H1 (cell line): ENCODE measurements around the gene NBEA. TPM values are rescaled to one million over a fixed set of nuclear protein-coding genes. Genes with fewer than 3 reads are reported as not detected.

ENCODE experiments used
- CTCF ChIA-PET: fragments of 300-600 bp; sonication (Branson Sonifier 250); formaldehyde crosslinking; loops from one replicate; lab custom pipeline; 2021; ENCODE audit not compliant: partially characterized antibody; lab: Charles Lee
- POLR2A ChIA-PET: fragments of 300-600 bp; sonication (Branson Sonifier 250); formaldehyde crosslinking; loops from one replicate; lab custom pipeline; 2021; ENCODE audit warnings: inconsistent platforms; ENCODE audit not compliant: partially characterized antibody; lab: Charles Lee
- DNase-seq, 2 experiments: peaks; one replicate each; pipeline versions ENCODE4 v3.0.0 to v3.0.0-alpha.2; 2010 to 2022; ENCODE audit warnings: low spot score in 2 of 2, low read depth in 1 of 2, mixed read lengths in 1 of 2
- FAIRE-seq: peaks from 2 replicates; lab custom pipeline; 2011; peaks lifted over from hg19 to GRCh38; lab: Jason Lieb, UNC
- H2AFZ ChIP-seq: 2 replicates; pipeline ENCODE4 v1.8.1; 2012; ENCODE audit warnings: low read length, inconsistent platforms
- H2AK5ac ChIP-seq: 2 replicates; pipeline ENCODE4 v1.6.1; 2013; ENCODE audit warnings: low read depth, low read length
- H2BK120ac ChIP-seq: replicated peaks from 2 replicates; pipeline ENCODE3; 2013; ENCODE audit warnings: low read depth, low read length, inconsistent platforms
- H2BK12ac ChIP-seq: 2 replicates; pipeline ENCODE4 v1.6.1; 2013; ENCODE audit warnings: low read depth, low read length
- H2BK15ac ChIP-seq: 2 replicates; pipeline ENCODE4 v1.6.1; 2013; ENCODE audit warnings: low read length
- H2BK20ac ChIP-seq: 2 replicates; pipeline ENCODE4 v1.6.1; 2013; ENCODE audit warnings: low read length
- H2BK5ac ChIP-seq: 2 replicates; pipeline ENCODE4 v1.6.1; 2013; ENCODE audit warnings: low read depth, low read length
- H3K14ac ChIP-seq: 2 replicates; pipeline ENCODE4 v1.6.1; 2013; ENCODE audit warnings: inconsistent platforms; ENCODE audit not compliant: insufficient read length
- H3K18ac ChIP-seq: 2 replicates; pipeline ENCODE4 v1.6.1; 2013; ENCODE audit warnings: low read length; ENCODE audit errors: extremely low read depth
- H3K23ac ChIP-seq: 2 replicates; pipeline ENCODE4 v1.6.1; 2013; ENCODE audit warnings: inconsistent platforms; ENCODE audit not compliant: insufficient read length
- H3K23me2 ChIP-seq: 2 replicates; pipeline ENCODE4 v1.6.1; 2013; ENCODE audit warnings: low read depth, low read length
- H3K27ac ChIP-seq: 2 replicates; pipeline ENCODE4 v1.6.1; 2011; ENCODE audit warnings: low read depth, low read length, inconsistent platforms
- H3K27me3 ChIP-seq, 4 experiments: replicated peaks in 1 of 4; 1 replicate in 1 of 4; 2 replicates in 3 of 4; pipeline versions ENCODE4 v1.6.1 to v1.8.1; 2011 to 2013; ENCODE audit warnings: low read length in 3 of 4, mild to moderate bottlenecking in 3 of 4, inconsistent platforms in 2 of 4, mixed read lengths in 2 of 4, moderate library complexity in 1 of 4; ENCODE audit not compliant: control insufficient read depth in 3 of 4, insufficient read depth in 3 of 4; ENCODE audit errors: extremely low read depth in 1 of 4
- H3K36me3 ChIP-seq, 4 experiments: 2 replicates each; pipeline versions ENCODE4 v1.6.1 to v1.8.1; 2011 to 2013; ENCODE audit warnings: mild to moderate bottlenecking in 4 of 4, low read length in 3 of 4, moderate library complexity in 2 of 4, control low read depth in 1 of 4, inconsistent platforms in 1 of 4; ENCODE audit not compliant: insufficient read depth in 4 of 4, control insufficient read depth in 2 of 4
- H3K4ac ChIP-seq: replicated peaks from 2 replicates; pipeline ENCODE3; 2013; ENCODE audit warnings: low read length, low read depth, mixed read lengths, inconsistent platforms; ENCODE audit not compliant: insufficient read length
- H3K4me1 ChIP-seq, 4 experiments: replicated peaks in 1 of 4; 1 replicate in 1 of 4; 2 replicates in 3 of 4; pipeline versions ENCODE4 v1.6.1 to v1.8.1; 2011 to 2013; ENCODE audit warnings: low read length in 3 of 4, inconsistent platforms in 2 of 4, mixed read lengths in 1 of 4; ENCODE audit not compliant: insufficient read depth in 4 of 4, control insufficient read depth in 3 of 4
- H3K4me2 ChIP-seq, 2 experiments: 2 replicates each; pipeline versions ENCODE4 v1.6.1 to v1.8.1; 2011 to 2013; ENCODE audit warnings: low read depth in 2 of 2, low read length in 2 of 2, control low read depth in 1 of 2, inconsistent platforms in 1 of 2, mild to moderate bottlenecking in 1 of 2; ENCODE audit not compliant: insufficient read depth in 1 of 2
- H3K4me3 ChIP-seq, 4 experiments: fragments of 200-600, 300-600 bp in 1 of 4; sonication (generic), shearing (Covaris generic), sonication (Bioruptor Twin) in 1 of 4; 2 replicates each; pipeline versions ENCODE4 v1.5.1 to v1.8.1; 2011 to 2016; ENCODE audit warnings: low read length in 4 of 4, low read depth in 3 of 4, control low read depth in 2 of 4, inconsistent platforms in 2 of 4, mild to moderate bottlenecking in 2 of 4, mixed read lengths in 1 of 4, moderate library complexity in 1 of 4; ENCODE audit not compliant: insufficient read depth in 2 of 4; ENCODE audit errors: extremely low read depth in 1 of 4
- H3K56ac ChIP-seq: replicated peaks from 2 replicates; pipeline ENCODE3; 2013; ENCODE audit warnings: low read depth, mild to moderate bottlenecking, mixed read lengths, low read length, inconsistent platforms; ENCODE audit not compliant: insufficient read length
- H3K79me1 ChIP-seq: 2 replicates; pipeline ENCODE4 v1.6.1; 2013; ENCODE audit warnings: low read depth, low read length, control low read depth
- H3K79me2 ChIP-seq, 2 experiments: 2 replicates each; pipeline versions ENCODE4 v1.6.1 to v1.8.1; 2012 to 2013; ENCODE audit warnings: low read length in 2 of 2, mild to moderate bottlenecking in 2 of 2, inconsistent platforms in 1 of 2; ENCODE audit not compliant: insufficient read depth in 2 of 2, control insufficient read depth in 1 of 2
- H3K9ac ChIP-seq, 4 experiments: replicated peaks in 1 of 4; 1 replicate in 1 of 4; 2 replicates in 3 of 4; pipeline versions ENCODE4 v1.6.1 to v1.8.1; 2011 to 2013; ENCODE audit warnings: low read depth in 3 of 4, low read length in 3 of 4, control low read depth in 2 of 4, mild to moderate bottlenecking in 2 of 4, moderate library complexity in 2 of 4, inconsistent platforms in 1 of 4; ENCODE audit errors: extremely low read depth in 1 of 4
- H3K9me3 ChIP-seq, 2 experiments: 2 replicates each; pipeline versions ENCODE4 v1.6.1 to v1.8.1; 2012 to 2013; ENCODE audit warnings: mild to moderate bottlenecking in 2 of 2, moderate library complexity in 2 of 2, control low read depth in 1 of 2, inconsistent platforms in 1 of 2, low read depth in 1 of 2, low read length in 1 of 2, mixed read lengths in 1 of 2; ENCODE audit not compliant: insufficient read depth in 2 of 2
- H4K20me1 ChIP-seq, 2 experiments: replicated peaks in 1 of 2; 2 replicates each; pipeline versions ENCODE3 to v1.8.1; 2011 to 2013; ENCODE audit warnings: inconsistent platforms in 2 of 2, low read length in 2 of 2, mild to moderate bottlenecking in 1 of 2; ENCODE audit not compliant: insufficient read depth in 2 of 2, control insufficient read depth in 1 of 2
- H4K5ac ChIP-seq: 2 replicates; pipeline ENCODE4 v1.6.1; 2013; ENCODE audit warnings: low read length, low read depth, mixed read lengths, inconsistent platforms; ENCODE audit not compliant: insufficient read length
- H4K8ac ChIP-seq: 2 replicates; pipeline ENCODE4 v1.8.0; 2013; ENCODE audit warnings: mild to moderate bottlenecking, moderate library complexity, low read length, inconsistent platforms; ENCODE audit not compliant: insufficient read depth; ENCODE audit errors: extremely low read depth
- H4K91ac ChIP-seq: replicated peaks from 2 replicates; pipeline ENCODE3; 2013; ENCODE audit warnings: low read length, mixed read lengths, inconsistent platforms; ENCODE audit not compliant: insufficient read length
- BACH1 ChIP-seq: IDR thresholded peaks from 2 replicates; pipeline ENCODE4 v1.6.1; 2012; ENCODE audit warnings: low read length, improper control_type of control experiment
- BRCA1 ChIP-seq: IDR thresholded peaks from 2 replicates; pipeline ENCODE4 v1.6.1; 2012; ENCODE audit warnings: low read depth, low read length, improper control_type of control experiment
- CHD1 ChIP-seq: IDR thresholded peaks from 2 replicates; pipeline ENCODE4 v1.6.1; 2012; ENCODE audit warnings: low read depth, low read length, improper control_type of control experiment
- CHD2 ChIP-seq: IDR thresholded peaks from 2 replicates; pipeline ENCODE4 v1.6.1; 2012; ENCODE audit warnings: low read length, improper control_type of control experiment
- EP300 ChIP-seq, 2 experiments: IDR thresholded peaks; 1 replicate in 1 of 2; 2 replicates in 1 of 2; pipeline ENCODE4 v1.6.1; 2011 to 2012; ENCODE audit warnings: low read depth in 2 of 2, low read length in 2 of 2, mild to moderate bottlenecking in 2 of 2, borderline replicate concordance in 1 of 2, inconsistent platforms in 1 of 2, moderate library complexity in 1 of 2
- EZH2 ChIP-seq: fragments of 200-600 bp; sonication (generic); IDR thresholded peaks from 2 replicates; pipeline ENCODE4 v1.7.1; 2012; ENCODE audit warnings: low read depth, mild to moderate bottlenecking, moderate library complexity, low read length, inconsistent platforms; ENCODE audit not compliant: severe bottlenecking
- KDM4A ChIP-seq: IDR thresholded peaks from one replicate; pipeline ENCODE4 v1.7.1; 2012; ENCODE audit warnings: low read depth, mild to moderate bottlenecking, moderate library complexity, low read length, inconsistent platforms; ENCODE audit not compliant: severe bottlenecking
- RFX5 ChIP-seq: IDR thresholded peaks from 2 replicates; pipeline ENCODE4 v1.6.1; 2011; ENCODE audit warnings: low read depth, low read length, improper control_type of control experiment, borderline replicate concordance
- TAF1 ChIP-seq: IDR thresholded peaks from 2 replicates; pipeline ENCODE4 v1.6.1; 2011; ENCODE audit warnings: mild to moderate bottlenecking, low read depth, low read length
- TAF7 ChIP-seq: optimal IDR thresholded peaks from 2 replicates; pipeline ENCODE3; 2011; ENCODE audit warnings: low read depth, mild to moderate bottlenecking, inconsistent platforms, low read length, moderate library complexity, borderline replicate concordance
- TBP ChIP-seq: IDR thresholded peaks from 2 replicates; pipeline ENCODE4 v1.6.1; 2011; ENCODE audit warnings: low read depth, low read length, improper control_type of control experiment
- WGBS, 2 experiments: shearing (Covaris generic) in 1 of 2; methylation state at CpG; one replicate each; pipeline versions ENCODE4 v1.1.6 to v1.1.7; 2013 to 2015; ENCODE audit warnings: low lambda C conversion rate in 2 of 2, mixed read lengths in 2 of 2, inconsistent platforms in 1 of 2, low coverage in 1 of 2, missing lambda C conversion rate in 1 of 2; ENCODE audit not compliant: insufficient replicate concordance in 2 of 2, insufficient coverage in 1 of 2, insufficient read length in 1 of 2; ENCODE audit errors: extremely low coverage in 1 of 2, missing lambda C conversion rate in 1 of 2; 5-methylcytosine and 5-hydroxymethylcytosine counted together
- polyA plus RNA-seq, 7 experiments: library from polyadenylated mRNA; depleted of rRNA in 3 of 7; stranded (reverse) in 5 of 7; unstranded in 2 of 7; fragments of >200 nt in 5 of 7; fragments of 200-250 nt in 2 of 7; gene quantifications; 1 replicate in 5 of 7; 2 replicates in 1 of 7; 4 replicates in 1 of 7; pipeline versions ENCODE4 v1.2.1 to v1.2.3, GENCODE V29; 2011 to 2013; ENCODE audit warnings: missing spikeins in 2 of 7, mixed read lengths in 2 of 7
- total RNA-seq: library from RNA; stranded (reverse); fragmentation: NEBNext Ultra II Directional; extraction: Animal tissue kit (Norgen Biotek cat#: 25700); gene quantifications from 2 replicates; pipeline ENCODE4 v1.2.1, GENCODE V29; 2021

Gene NBEA
- total and polyA plus RNA-seq, 2 of the 8 experiments (the other 6 are each of a cell fraction or from before 2014, with no cell fraction given): 14.2 to 21.5 TPM

DNA sequence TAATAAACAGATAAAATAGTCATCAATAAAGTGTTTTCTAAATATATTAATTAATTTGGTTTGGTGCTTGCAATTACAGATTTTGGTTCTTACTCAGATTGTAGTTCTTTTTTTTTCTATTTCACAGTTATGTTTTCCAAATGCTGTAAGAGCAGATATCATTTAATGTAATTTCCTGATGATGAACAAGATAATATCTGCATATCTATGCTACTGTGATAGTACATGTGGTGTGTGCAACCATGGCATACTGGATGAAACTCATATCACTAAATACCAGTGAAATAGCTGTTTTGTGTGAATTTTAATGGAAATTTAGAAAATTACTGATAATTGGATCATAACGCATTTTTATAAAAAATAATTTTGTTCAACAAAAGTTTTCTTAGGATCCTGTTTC, 623.2 kb downstream of the NBEA start:
- Histone ChIP-seq H4K8ac (no peak overlapping the region), H4K91ac (no peak overlapping the region), H3K27me3 (no peaks in the 10 kb centered on the region), H3K36me3 (no peaks in the 10 kb centered on the region), H3K79me2 (no peaks in the 10 kb centered on the region), H3K18ac (no peak overlapping the region), H3K9ac (no peak overlapping the region), H3K23ac (no peak overlapping the region), H2BK5ac (no peak overlapping the region), H2BK15ac (no peak overlapping the region), H3K79me1 (no peaks in the 10 kb centered on the region), H3K4me3 (no peak overlapping the region), H3K4ac (no peak overlapping the region), H2BK20ac (no peak overlapping the region), H4K20me1 (no peaks in the 10 kb centered on the region), H3K56ac (no peak overlapping the region), H2BK120ac (no peak overlapping the region), H3K4me2 (no peak overlapping the region), H4K5ac (no peak overlapping the region), H3K23me2 (no peaks in the 10 kb centered on the region), H2BK12ac (no peak overlapping the region), H2AK5ac (no peak overlapping the region), H2AFZ (no peak overlapping the region), H3K9me3 (no peaks in the 10 kb centered on the region), H3K4me1 (no peaks in the 10 kb centered on the region), H3K27ac (no peak overlapping the region), H3K14ac (no peak overlapping the region)
- DNase-seq: no peak
- POLR2A ChIA-PET: no interaction called here
- FAIRE-seq: no peak
- 96% methylated on average over 1 of the region's 1 CpG; no CpG with 5 or more reads in 1 of the 2 experiments for WGBS, 2 experiments
- TF ChIP-seq TAF7 (no peak), EP300 (IDR thresholded peaks at IDR 0.05; ENCODE audit: borderline replicate concordance in 1 of 2, low read depth in 2 of 2, low read length in 2 of 2) (no peak), BACH1 (no peak), TAF1 (no peak), TBP (no peak), KDM4A (no peak), EZH2 (no peak), BRCA1 (no peak), CHD1 (no peak), CHD2 (no peak), RFX5 (no peak)
- CTCF ChIA-PET: interaction anchor here (0.9 to 1.1 kb wide), 2 partner anchors 16 to 34 kb away, joined by 3 read pairs; no protein-coding TSS in a partner anchor
